H9 (cell line): ENCODE measurements around the gene ZNF746. TPM values are rescaled to one million over a fixed set of nuclear protein-coding genes. Genes with fewer than 3 reads are reported as not detected.

Experiments
- DNase-seq: peaks from one replicate; pipeline ENCODE4 v3.0.0-alpha.2; 2017
- H2AFZ ChIP-seq: one replicate; pipeline ENCODE4 v1.6.1; 2013; ENCODE audit warnings: mild to moderate bottlenecking, low read length, control low read depth, moderate library complexity
- H2AK5ac ChIP-seq: 2 replicates; pipeline ENCODE4 v1.6.1; 2013; ENCODE audit warnings: low read length, control low read depth, mixed read lengths; ENCODE audit not compliant: insufficient read length
- H2BK120ac ChIP-seq: one replicate; pipeline ENCODE4 v1.6.1; 2013; ENCODE audit warnings: low read depth, mild to moderate bottlenecking, low read length, control low read depth, inconsistent platforms; ENCODE audit not compliant: poor library complexity, severe bottlenecking
- H2BK12ac ChIP-seq: 2 replicates; pipeline ENCODE4 v1.6.1; 2013; ENCODE audit warnings: low read length, control low read depth, mixed read lengths, low read depth; ENCODE audit not compliant: insufficient read length
- H2BK15ac ChIP-seq: 2 replicates; pipeline ENCODE4 v1.6.1; 2013; ENCODE audit warnings: low read depth, low read length, control low read depth
- H2BK20ac ChIP-seq: one replicate; pipeline ENCODE4 v1.6.1; 2013; ENCODE audit warnings: low read depth, mild to moderate bottlenecking, low read length, control low read depth, inconsistent platforms; ENCODE audit not compliant: poor library complexity, severe bottlenecking
- H2BK5ac ChIP-seq: 2 replicates; pipeline ENCODE4 v1.6.1; 2013; ENCODE audit warnings: low read length, control low read depth, mixed read lengths; ENCODE audit not compliant: insufficient read length
- H3K14ac ChIP-seq: 2 replicates; pipeline ENCODE4 v1.6.1; 2013; ENCODE audit warnings: low read length, control low read depth; ENCODE audit not compliant: insufficient read depth
- H3K18ac ChIP-seq: 2 replicates; pipeline ENCODE4 v1.6.1; 2013; ENCODE audit warnings: low read depth, mild to moderate bottlenecking, mixed read lengths, low read length, control low read depth; ENCODE audit not compliant: insufficient read length
- H3K23ac ChIP-seq: 2 replicates; pipeline ENCODE4 v1.6.1; 2013; ENCODE audit warnings: low read length, control low read depth, mixed read lengths, low read depth; ENCODE audit not compliant: insufficient read length
- H3K23me2 ChIP-seq: 2 replicates; pipeline ENCODE4 v1.6.1; 2013; ENCODE audit warnings: low read depth, mild to moderate bottlenecking, mixed read lengths, low read length, control low read depth; ENCODE audit not compliant: insufficient read length, poor library complexity, severe bottlenecking
- H3K27ac ChIP-seq: 2 replicates; pipeline ENCODE4 v1.5.1; 2013; ENCODE audit warnings: low read length, control low read depth, mixed read lengths, low read depth; ENCODE audit not compliant: insufficient read length
- H3K27me3 ChIP-seq: 2 replicates; pipeline ENCODE4 v1.6.1; 2013; ENCODE audit warnings: low read length, control low read depth, inconsistent platforms; ENCODE audit not compliant: insufficient read depth
- H3K4ac ChIP-seq: 2 replicates; pipeline ENCODE4 v1.6.1; 2013; ENCODE audit warnings: low read depth, mild to moderate bottlenecking, control low read depth, inconsistent platforms, low read length, moderate library complexity
- H3K4me1 ChIP-seq: 2 replicates; pipeline ENCODE4 v1.6.1; 2013; ENCODE audit warnings: low read length, control low read depth, inconsistent platforms; ENCODE audit not compliant: insufficient read depth
- H3K4me2 ChIP-seq: 2 replicates; pipeline ENCODE4 v1.6.1; 2013; ENCODE audit warnings: low read length, control low read depth, mixed read lengths; ENCODE audit not compliant: insufficient read length, insufficient read depth
- H3K56ac ChIP-seq: 2 replicates; pipeline ENCODE4 v1.6.1; 2013; ENCODE audit warnings: low read depth, mild to moderate bottlenecking, mixed read lengths, low read length, control low read depth; ENCODE audit not compliant: insufficient read length
- H3K79me1 ChIP-seq: 2 replicates; pipeline ENCODE4 v1.6.1; 2013; ENCODE audit warnings: low read depth, mild to moderate bottlenecking, moderate library complexity, low read length, control low read depth, inconsistent platforms; ENCODE audit not compliant: insufficient read depth, poor library complexity, severe bottlenecking
- H3K79me2 ChIP-seq: 2 replicates; pipeline ENCODE4 v1.6.1; 2013; ENCODE audit warnings: low read length, control low read depth, inconsistent platforms; ENCODE audit not compliant: insufficient read depth
- H3K9ac ChIP-seq: 2 replicates; pipeline ENCODE4 v1.6.1; 2013; ENCODE audit warnings: low read length, control low read depth, mixed read lengths; ENCODE audit not compliant: insufficient read length; ENCODE audit errors: extremely low read depth
- H3K9me3 ChIP-seq: one replicate; pipeline ENCODE4 v1.6.1; 2013; ENCODE audit warnings: low read depth, low read length, inconsistent platforms; ENCODE audit not compliant: control insufficient read depth
- H3T11ph ChIP-seq: one replicate; pipeline ENCODE4 v1.6.1; 2013; ENCODE audit warnings: mild to moderate bottlenecking, low read length, control low read depth, inconsistent platforms
- H4K20me1 ChIP-seq: one replicate; pipeline ENCODE4 v1.6.1; 2013; ENCODE audit not compliant: control insufficient read depth, insufficient read length, insufficient read depth
- H4K5ac ChIP-seq: 2 replicates; pipeline ENCODE4 v1.6.1; 2013; ENCODE audit warnings: low read depth, mild to moderate bottlenecking, mixed read lengths, low read length, control low read depth; ENCODE audit not compliant: insufficient read length
- H4K8ac ChIP-seq: replicated peaks from 2 replicates; pipeline ENCODE4 v1.6.1; 2013; ENCODE audit warnings: low read length, control low read depth, mixed read lengths, low read depth; ENCODE audit not compliant: insufficient read length
- H4K91ac ChIP-seq: 2 replicates; pipeline ENCODE4 v1.6.1; 2013; ENCODE audit warnings: low read depth, mild to moderate bottlenecking, moderate library complexity, mixed read lengths, low read length, control low read depth; ENCODE audit not compliant: insufficient read length
- H3K27ac Mint-ChIP-seq, 3 experiments: 2 replicates in 2 of 3; 3 replicates in 1 of 3; pipeline ENCODE4 v1.8.0; 2020 to 2021; ENCODE audit warnings: mixed read lengths in 3 of 3, mild to moderate bottlenecking in 1 of 3, moderate library complexity in 1 of 3
- H3K27me3 Mint-ChIP-seq: 2 replicates; pipeline ENCODE4 v1.8.0; 2021; ENCODE audit warnings: low read depth, mild to moderate bottlenecking, moderate library complexity, mixed read lengths
- H3K36me3 Mint-ChIP-seq, 3 experiments: 2 replicates in 2 of 3; 3 replicates in 1 of 3; pipeline ENCODE4 v1.8.0; 2020 to 2021; ENCODE audit warnings: low read depth in 3 of 3, mixed read lengths in 3 of 3; ENCODE audit not compliant: insufficient read depth in 1 of 3
- H3K4me1 Mint-ChIP-seq, 2 experiments: 2 replicates each; pipeline ENCODE4 v1.8.0; 2020; ENCODE audit warnings: mixed read lengths in 2 of 2
- H3K4me3 Mint-ChIP-seq, 2 experiments: 2 replicates in 1 of 2; 3 replicates in 1 of 2; pipeline ENCODE4 v1.8.0; 2020 to 2021; ENCODE audit warnings: mild to moderate bottlenecking in 2 of 2, mixed read lengths in 2 of 2, moderate library complexity in 1 of 2
- H3K9me3 Mint-ChIP-seq, 2 experiments: 2 replicates in 1 of 2; 3 replicates in 1 of 2; pipeline ENCODE4 v1.8.0; 2020; ENCODE audit warnings: mild to moderate bottlenecking in 2 of 2, mixed read lengths in 2 of 2, moderate library complexity in 1 of 2
- total RNA-seq: library from RNA; stranded (reverse); gene quantifications from 2 replicates; pipeline ENCODE4 v1.2.1, GENCODE V29; 2021
- TF ChIP-seq, protein P1 (sequence below): fragments of 200-600 bp; sonication (generic); conservative IDR thresholded peaks from 3 replicates; pipeline ENCODE4 v1.8.0; 2021; ENCODE audit warnings: antibody characterized with exemption, mild to moderate bottlenecking

ZNF746 gene
- total RNA-seq, 1 experiment from 2014 or later = 26.7 TPM

DNA sequence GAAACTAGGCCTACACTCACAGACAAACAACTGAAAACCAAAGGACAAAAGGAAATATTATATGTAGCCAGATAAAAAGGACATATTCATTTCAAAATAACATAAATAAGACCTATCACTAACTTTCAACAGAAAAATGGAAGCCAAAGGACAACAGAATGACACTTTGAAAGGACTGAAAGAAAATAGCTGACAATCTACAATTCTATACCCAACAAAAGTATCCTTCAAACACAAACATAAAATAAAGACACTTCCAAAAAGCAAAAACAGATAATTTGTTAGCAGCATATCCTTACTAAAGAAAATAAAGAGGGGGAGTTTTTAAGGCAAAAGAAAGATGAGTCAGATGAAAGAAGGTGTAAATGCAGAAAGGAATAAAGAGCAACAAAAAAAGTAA, 7.9 kb upstream of the ZNF746 start:
- H3K23me2 ChIP-seq = no peaks in the 10 kb centered on the region
- H3K23ac ChIP-seq = no peak overlapping the region
- H2BK120ac ChIP-seq = no peak overlapping the region
- no peak overlapping the region for H2BK5ac ChIP-seq
- H3T11ph ChIP-seq = no peak overlapping the region
- Mint-ChIP-seq H3K36me3 (no peaks in the 10 kb centered on the region; a peak in 1 of 7 replicates), H3K27ac (no peak overlapping the region), H3K27me3 (peaks cover 30% of the 10 kb centered on the region), H3K4me3 (no peak overlapping the region), H3K4me1 (no peaks in the 10 kb centered on the region), H3K9me3 (peaks cover 40 to 46% of the 10 kb centered on the region in 2 experiments)
- H3K4me1 ChIP-seq = no peaks in the 10 kb centered on the region
- H3K4me2 ChIP-seq = no peak overlapping the region
- no peak overlapping the region for H3K56ac ChIP-seq
- H4K5ac ChIP-seq = no peak overlapping the region
- no peak overlapping the region for H3K27ac ChIP-seq
- H2BK12ac ChIP-seq = no peak overlapping the region
- H3K79me1 ChIP-seq = no peaks in the 10 kb centered on the region
- DNase-seq = no peak
- H3K79me2 ChIP-seq = no peaks in the 10 kb centered on the region
- TF ChIP-seq, protein P1, sequence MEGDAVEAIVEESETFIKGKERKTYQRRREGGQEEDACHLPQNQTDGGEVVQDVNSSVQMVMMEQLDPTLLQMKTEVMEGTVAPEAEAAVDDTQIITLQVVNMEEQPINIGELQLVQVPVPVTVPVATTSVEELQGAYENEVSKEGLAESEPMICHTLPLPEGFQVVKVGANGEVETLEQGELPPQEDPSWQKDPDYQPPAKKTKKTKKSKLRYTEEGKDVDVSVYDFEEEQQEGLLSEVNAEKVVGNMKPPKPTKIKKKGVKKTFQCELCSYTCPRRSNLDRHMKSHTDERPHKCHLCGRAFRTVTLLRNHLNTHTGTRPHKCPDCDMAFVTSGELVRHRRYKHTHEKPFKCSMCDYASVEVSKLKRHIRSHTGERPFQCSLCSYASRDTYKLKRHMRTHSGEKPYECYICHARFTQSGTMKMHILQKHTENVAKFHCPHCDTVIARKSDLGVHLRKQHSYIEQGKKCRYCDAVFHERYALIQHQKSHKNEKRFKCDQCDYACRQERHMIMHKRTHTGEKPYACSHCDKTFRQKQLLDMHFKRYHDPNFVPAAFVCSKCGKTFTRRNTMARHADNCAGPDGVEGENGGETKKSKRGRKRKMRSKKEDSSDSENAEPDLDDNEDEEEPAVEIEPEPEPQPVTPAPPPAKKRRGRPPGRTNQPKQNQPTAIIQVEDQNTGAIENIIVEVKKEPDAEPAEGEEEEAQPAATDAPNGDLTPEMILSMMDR = no peak
- no peaks in the 10 kb centered on the region for H3K9me3 ChIP-seq
- H3K27me3 ChIP-seq = no peaks in the 10 kb centered on the region
- no peak overlapping the region for H2AK5ac ChIP-seq
- H4K20me1 ChIP-seq = no peaks in the 10 kb centered on the region
- H2AFZ ChIP-seq = no peak overlapping the region
- no peak overlapping the region for H2BK15ac ChIP-seq
- H2BK20ac ChIP-seq = no peak overlapping the region
- H3K18ac ChIP-seq = no peak overlapping the region
- H4K91ac ChIP-seq = no peak overlapping the region
- H3K9ac ChIP-seq = no peak overlapping the region
- H4K8ac ChIP-seq = no peak overlapping the region
- H3K4ac ChIP-seq = no peak overlapping the region
- no peak overlapping the region for H3K14ac ChIP-seq
